ENCODE results near the gene FNDC10.

The FNDC10 gene

GRCh38 chr1:1613509-1614082 lies 13.7 kb upstream of the FNDC10 start:
- Histone ChIP-seq H2AFZ (no peak overlapping the region), H3K36me3 (ENCODE audit: control insufficient read depth, insufficient read depth, low read length) (no peaks in the 10 kb centered on the region), H3K79me2 (peaks cover 2% of the 10 kb centered on the region), H3K27ac (no peak overlapping the region), H3K9me3 (ENCODE audit: control insufficient read depth, low read length) (no peaks in the 10 kb centered on the region), H3K4me1 (no peaks in the 10 kb centered on the region), H3K27me3 (ENCODE audit: control insufficient read depth, insufficient read depth, low read length) (no peaks in the 10 kb centered on the region), H3K9ac (no peak overlapping the region), H3K4me3 (ENCODE audit: low read depth, low read length) (peak overlapping the region; percentile 100), H3K4me2 (ENCODE audit: low read length) (peak overlapping the region; percentile 90)
- TF ChIP-seq, protein P1, sequence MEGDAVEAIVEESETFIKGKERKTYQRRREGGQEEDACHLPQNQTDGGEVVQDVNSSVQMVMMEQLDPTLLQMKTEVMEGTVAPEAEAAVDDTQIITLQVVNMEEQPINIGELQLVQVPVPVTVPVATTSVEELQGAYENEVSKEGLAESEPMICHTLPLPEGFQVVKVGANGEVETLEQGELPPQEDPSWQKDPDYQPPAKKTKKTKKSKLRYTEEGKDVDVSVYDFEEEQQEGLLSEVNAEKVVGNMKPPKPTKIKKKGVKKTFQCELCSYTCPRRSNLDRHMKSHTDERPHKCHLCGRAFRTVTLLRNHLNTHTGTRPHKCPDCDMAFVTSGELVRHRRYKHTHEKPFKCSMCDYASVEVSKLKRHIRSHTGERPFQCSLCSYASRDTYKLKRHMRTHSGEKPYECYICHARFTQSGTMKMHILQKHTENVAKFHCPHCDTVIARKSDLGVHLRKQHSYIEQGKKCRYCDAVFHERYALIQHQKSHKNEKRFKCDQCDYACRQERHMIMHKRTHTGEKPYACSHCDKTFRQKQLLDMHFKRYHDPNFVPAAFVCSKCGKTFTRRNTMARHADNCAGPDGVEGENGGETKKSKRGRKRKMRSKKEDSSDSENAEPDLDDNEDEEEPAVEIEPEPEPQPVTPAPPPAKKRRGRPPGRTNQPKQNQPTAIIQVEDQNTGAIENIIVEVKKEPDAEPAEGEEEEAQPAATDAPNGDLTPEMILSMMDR (IDR thresholded peaks at IDR 0.05) = no peak

GRCh38 chr1:1612104-1612400 lies 12.1 kb upstream of the FNDC10 start:
- no peaks in the 10 kb centered on the region for H3K4me1 ChIP-seq
- H3K36me3 ChIP-seq (ENCODE audit: control insufficient read depth, insufficient read depth, low read length) = no peaks in the 10 kb centered on the region
- TF ChIP-seq, protein P1 (IDR thresholded peaks at IDR 0.05) = no peak
- no peak overlapping the region for H3K4me2 ChIP-seq (ENCODE audit: low read length)
- H3K4me3 ChIP-seq (ENCODE audit: low read depth, low read length) = no peak overlapping the region
- H3K27me3 ChIP-seq (ENCODE audit: control insufficient read depth, insufficient read depth, low read length) = no peaks in the 10 kb centered on the region
- no peak overlapping the region for H3K27ac ChIP-seq
- H3K9me3 ChIP-seq (ENCODE audit: control insufficient read depth, low read length) = no peaks in the 10 kb centered on the region
- no peak overlapping the region for H2AFZ ChIP-seq
- peaks cover 2% of the 10 kb centered on the region for H3K79me2 ChIP-seq
- H3K9ac ChIP-seq = no peak overlapping the region

DNA sequence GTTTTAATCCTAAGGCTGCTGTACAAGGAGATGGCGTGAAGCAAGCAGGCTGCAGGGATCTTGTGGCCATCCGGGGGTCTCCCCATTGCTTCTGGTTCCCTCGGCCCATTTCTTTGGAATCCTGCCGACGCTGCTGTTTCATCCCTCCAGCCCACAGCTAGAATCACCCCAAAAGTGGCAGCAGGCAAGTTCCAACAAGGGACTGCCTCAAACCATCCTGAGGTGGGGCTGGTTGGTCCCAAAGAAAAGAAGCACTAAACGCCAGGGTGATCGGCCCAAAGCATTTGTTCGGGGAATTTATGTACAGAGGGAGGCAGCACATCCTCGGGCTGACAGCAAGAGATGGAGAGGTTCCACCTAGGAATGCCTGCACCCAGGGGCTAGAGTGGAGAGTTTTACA lies 10.9 kb upstream of the FNDC10 start:
- TF ChIP-seq, protein P1 (IDR thresholded peaks at IDR 0.05) = no peak
- H3K27me3 ChIP-seq (ENCODE audit: control insufficient read depth, insufficient read depth, low read length) = no peaks in the 10 kb centered on the region
- no peaks in the 10 kb centered on the region for H3K4me1 ChIP-seq
- peak overlapping the region; percentile 13 for H3K4me3 ChIP-seq (ENCODE audit: low read depth, low read length)
- peak overlapping the region; percentile 50 for H3K4me2 ChIP-seq (ENCODE audit: low read length)
- no peak overlapping the region for H3K9ac ChIP-seq
- H3K9me3 ChIP-seq (ENCODE audit: control insufficient read depth, low read length) = no peaks in the 10 kb centered on the region
- no peak overlapping the region for H3K27ac ChIP-seq
- H3K79me2 ChIP-seq = no peaks in the 10 kb centered on the region
- H2AFZ ChIP-seq = no peak overlapping the region
- no peaks in the 10 kb centered on the region for H3K36me3 ChIP-seq (ENCODE audit: control insufficient read depth, insufficient read depth, low read length)

GRCh38 chr1:1609822-1610485 lies 10.0 kb upstream of the FNDC10 start:
- Histone ChIP-seq H3K79me2 (no peaks in the 10 kb centered on the region), H3K4me3 (ENCODE audit: low read depth, low read length) (peak overlapping the region; percentile 13), H3K27me3 (ENCODE audit: control insufficient read depth, insufficient read depth, low read length) (no peaks in the 10 kb centered on the region), H3K4me1 (no peaks in the 10 kb centered on the region), H2AFZ (no peak overlapping the region), H3K36me3 (ENCODE audit: control insufficient read depth, insufficient read depth, low read length) (no peaks in the 10 kb centered on the region), H3K9ac (no peak overlapping the region), H3K4me2 (ENCODE audit: low read length) (peak overlapping the region; percentile 50), H3K27ac (no peak overlapping the region), H3K9me3 (ENCODE audit: control insufficient read depth, low read length) (no peaks in the 10 kb centered on the region)
- TF ChIP-seq, protein P1 (IDR thresholded peaks at IDR 0.05) = no peak

DNA sequence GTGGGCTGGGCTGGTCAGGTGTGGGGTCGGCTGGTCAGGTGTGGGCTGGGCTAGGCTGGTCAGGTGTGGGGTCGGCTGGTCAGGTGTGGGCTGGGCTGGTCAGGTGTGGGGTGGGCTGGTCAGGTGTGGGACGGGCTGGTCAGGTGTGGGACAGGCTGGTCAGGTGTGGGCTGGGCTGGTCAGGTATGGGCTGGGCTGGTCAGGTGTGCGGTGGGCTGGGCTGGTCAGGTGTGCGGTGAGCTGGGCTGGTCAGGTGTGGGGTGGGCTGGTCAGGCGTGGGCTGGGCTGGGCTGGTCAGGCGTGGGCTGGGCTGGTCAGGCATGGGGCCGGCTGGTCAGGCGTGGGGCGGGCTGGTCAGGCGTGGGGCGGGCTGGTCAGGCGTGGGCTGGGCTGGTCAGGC lies 6.3 kb upstream of the FNDC10 start:
- Histone ChIP-seq H3K27ac (no peak overlapping the region), H3K4me1 (no peaks in the 10 kb centered on the region), H3K9me3 (ENCODE audit: control insufficient read depth, low read length) (no peaks in the 10 kb centered on the region), H3K9ac (no peak overlapping the region), H3K4me2 (ENCODE audit: low read length) (no peak overlapping the region), H3K27me3 (ENCODE audit: control insufficient read depth, insufficient read depth, low read length) (no peaks in the 10 kb centered on the region), H3K36me3 (ENCODE audit: control insufficient read depth, insufficient read depth, low read length) (no peaks in the 10 kb centered on the region), H2AFZ (no peak overlapping the region), H3K4me3 (ENCODE audit: low read depth, low read length) (no peak overlapping the region), H3K79me2 (no peaks in the 10 kb centered on the region)
- TF ChIP-seq, protein P1 (IDR thresholded peaks at IDR 0.05) = no peak

Measured in parathyroid adenoma (tissue), 2 donors.